Testis (tissue), 2 donors: ENCODE measurements around the gene PGAM1.

Source experiments
- POLR2A ChIP-seq: fragments of 450-650 bp; IDR thresholded peaks from one replicate; pipeline ENCODE4 v1.6.1; 2017; ENCODE audit warnings: antibody characterized with exemption, mild to moderate bottlenecking, moderate library complexity
- TF ChIP-seq, protein P1 (sequence below), 3 experiments: fragments of 450-650 bp in 2 of 3; fragments of 200-600 bp in 1 of 3; sonication (generic) in 1 of 3; IDR thresholded peaks; one replicate each; pipeline ENCODE4 v1.5.1; 2016 to 2019; ENCODE audit warnings: antibody characterized with exemption in 3 of 3, mild to moderate bottlenecking in 2 of 3, moderate library complexity in 1 of 3

DNA sequence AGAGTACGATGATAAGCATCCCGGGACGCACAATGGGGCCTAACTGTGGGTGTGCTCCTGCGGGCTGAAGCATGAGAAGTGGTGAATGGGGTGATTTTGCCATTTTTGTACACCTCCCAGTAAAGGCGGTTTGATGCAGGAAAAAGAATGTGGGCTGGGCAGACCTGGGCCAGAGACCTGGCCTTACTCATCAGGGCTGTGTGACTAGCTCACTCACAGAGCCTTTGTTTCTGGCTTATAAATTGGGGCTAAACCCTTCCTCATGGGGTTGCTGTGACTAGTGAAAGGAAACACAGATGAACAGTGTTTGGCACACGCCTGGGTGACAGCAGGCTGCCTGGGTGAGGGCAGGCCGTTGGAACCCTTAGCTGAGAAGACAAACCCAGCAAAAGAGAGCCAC is 42.8 kb upstream of the PGAM1 start:
- TF ChIP-seq, protein P1, sequence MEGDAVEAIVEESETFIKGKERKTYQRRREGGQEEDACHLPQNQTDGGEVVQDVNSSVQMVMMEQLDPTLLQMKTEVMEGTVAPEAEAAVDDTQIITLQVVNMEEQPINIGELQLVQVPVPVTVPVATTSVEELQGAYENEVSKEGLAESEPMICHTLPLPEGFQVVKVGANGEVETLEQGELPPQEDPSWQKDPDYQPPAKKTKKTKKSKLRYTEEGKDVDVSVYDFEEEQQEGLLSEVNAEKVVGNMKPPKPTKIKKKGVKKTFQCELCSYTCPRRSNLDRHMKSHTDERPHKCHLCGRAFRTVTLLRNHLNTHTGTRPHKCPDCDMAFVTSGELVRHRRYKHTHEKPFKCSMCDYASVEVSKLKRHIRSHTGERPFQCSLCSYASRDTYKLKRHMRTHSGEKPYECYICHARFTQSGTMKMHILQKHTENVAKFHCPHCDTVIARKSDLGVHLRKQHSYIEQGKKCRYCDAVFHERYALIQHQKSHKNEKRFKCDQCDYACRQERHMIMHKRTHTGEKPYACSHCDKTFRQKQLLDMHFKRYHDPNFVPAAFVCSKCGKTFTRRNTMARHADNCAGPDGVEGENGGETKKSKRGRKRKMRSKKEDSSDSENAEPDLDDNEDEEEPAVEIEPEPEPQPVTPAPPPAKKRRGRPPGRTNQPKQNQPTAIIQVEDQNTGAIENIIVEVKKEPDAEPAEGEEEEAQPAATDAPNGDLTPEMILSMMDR (IDR thresholded peaks at IDR 0.05), result no peak
- TF ChIP-seq POLR2A, result no peak
